Measurements from ENCODE around the gene RNASE1.
A peak's percentile ranks its signal among the peaks of the same experiment; 100 is the strongest.
"Not testable (repeated sequence)": the region's sequence is repeated elsewhere in the genome, so short reads cannot be mapped to it uniquely, and the experiment has no call there.

Gene RNASE1

DNA sequence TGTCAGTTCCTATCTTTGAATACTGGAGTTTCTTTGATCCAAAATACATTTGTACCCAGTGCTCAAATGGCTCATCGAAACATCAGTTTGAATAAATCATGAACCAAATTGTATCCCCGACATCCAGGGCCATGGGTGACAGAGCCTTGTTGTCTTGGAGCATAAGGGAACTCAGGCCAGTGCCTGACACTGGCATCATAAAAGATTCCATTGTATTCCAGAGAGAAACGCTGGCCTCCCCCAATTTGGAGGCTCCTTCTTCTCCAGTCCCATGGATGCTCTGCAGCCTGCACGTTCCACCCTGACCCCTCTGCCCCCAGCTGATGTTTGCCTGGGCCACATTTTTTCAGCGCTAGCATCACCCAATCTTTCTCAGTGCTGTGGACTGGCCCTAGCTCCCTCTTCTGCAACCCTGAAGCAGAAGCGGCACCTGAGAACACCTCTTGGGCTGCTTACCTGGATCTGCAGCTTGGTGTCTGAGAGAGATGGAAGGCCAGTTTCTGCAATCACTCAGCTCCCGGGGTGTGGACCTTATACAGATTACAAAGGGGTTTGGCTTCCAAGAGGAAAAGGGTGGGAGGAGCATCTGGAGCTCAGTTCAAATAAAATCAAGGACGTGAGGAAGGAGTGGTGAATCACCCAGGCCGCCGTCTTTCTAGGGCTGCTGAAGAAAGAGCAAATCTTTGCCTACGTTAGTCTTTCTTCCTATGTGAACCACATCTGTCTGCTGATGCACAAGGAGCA lies at the start of gene RNASE1:
Gene RNASE1 (minus strand): TSS at position 504 of the 744 bp plus-strand sequence. CDS start 776 bp downstream, outside the sequence.
- DNase-seq, result peak; percentile 25

- no peak for DNase-seq
Observed at GRCh38 chr14:20848955-20849570, 46.4 kb upstream of the RNASE1 start.

- no peak for DNase-seq
Observed at GRCh38 chr14:20848316-20848954, 45.8 kb upstream of the RNASE1 start.

GRCh38 chr14:20846560-20846959 lies 43.9 kb upstream of the RNASE1 start:
- DNase-seq, result no peak

- no peak for DNase-seq
Observed at GRCh38 chr14:20841096-20841495, 38.5 kb upstream of the RNASE1 start.

- no peak for DNase-seq
Observed at GRCh38 chr14:20837831-20838230, 35.2 kb upstream of the RNASE1 start.

DNA sequence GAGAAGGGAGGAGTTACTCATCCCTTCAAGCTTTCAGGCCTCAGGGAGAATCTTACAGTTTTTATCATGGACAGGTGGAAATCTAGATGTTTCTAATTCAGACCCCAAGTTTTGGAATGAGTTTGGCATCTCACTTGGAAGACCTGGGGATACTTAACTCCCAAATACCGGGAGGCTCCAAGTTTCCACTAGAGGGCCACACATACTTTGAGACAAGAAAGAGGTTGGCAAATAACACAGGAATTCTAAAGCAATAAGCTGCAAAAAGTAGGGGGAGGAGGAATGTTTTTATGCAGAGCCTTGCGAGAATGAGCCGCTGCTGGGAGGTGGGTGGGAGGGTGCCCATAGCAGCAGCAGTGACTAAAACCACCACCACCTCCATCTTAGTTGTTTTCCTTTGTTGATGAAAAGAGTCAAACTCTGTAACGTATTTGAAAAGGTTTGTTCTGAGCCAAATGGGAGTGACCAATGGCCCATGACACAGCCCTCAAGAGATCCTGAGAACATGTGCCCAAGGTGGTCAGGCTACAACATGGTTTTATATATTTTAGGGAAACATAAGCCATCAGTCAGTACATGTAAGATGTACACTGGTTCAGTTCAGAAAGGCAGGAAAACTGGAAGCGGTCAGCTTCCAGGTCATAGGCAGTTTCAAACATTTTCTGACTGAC lies 34.2 kb upstream of the RNASE1 start:
- no peak for DNase-seq

DNA sequence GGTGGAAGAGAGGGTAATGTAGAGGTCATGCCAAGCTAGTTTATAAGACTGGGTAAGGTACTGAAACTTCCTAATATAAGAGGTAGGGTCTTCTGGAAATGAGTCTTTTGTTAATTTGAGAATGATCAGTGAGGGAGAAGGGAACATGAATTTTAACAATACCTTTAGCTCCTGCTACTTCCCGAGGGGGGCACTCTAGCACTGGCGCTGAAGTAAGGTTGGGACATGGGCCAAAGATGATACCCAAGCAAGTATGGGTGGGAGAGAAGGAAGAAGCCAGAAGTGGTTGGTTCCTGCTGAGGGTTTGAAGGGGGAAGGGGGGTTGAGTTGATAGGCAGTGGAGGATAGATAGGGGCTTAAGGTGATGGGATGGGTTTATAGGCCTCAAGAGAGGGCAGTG lies 32.3 kb upstream of the RNASE1 start:
- no peak for DNase-seq

GRCh38 chr14:20830831-20831230 lies 28.2 kb upstream of the RNASE1 start:
- DNase-seq, result no peak

DNA sequence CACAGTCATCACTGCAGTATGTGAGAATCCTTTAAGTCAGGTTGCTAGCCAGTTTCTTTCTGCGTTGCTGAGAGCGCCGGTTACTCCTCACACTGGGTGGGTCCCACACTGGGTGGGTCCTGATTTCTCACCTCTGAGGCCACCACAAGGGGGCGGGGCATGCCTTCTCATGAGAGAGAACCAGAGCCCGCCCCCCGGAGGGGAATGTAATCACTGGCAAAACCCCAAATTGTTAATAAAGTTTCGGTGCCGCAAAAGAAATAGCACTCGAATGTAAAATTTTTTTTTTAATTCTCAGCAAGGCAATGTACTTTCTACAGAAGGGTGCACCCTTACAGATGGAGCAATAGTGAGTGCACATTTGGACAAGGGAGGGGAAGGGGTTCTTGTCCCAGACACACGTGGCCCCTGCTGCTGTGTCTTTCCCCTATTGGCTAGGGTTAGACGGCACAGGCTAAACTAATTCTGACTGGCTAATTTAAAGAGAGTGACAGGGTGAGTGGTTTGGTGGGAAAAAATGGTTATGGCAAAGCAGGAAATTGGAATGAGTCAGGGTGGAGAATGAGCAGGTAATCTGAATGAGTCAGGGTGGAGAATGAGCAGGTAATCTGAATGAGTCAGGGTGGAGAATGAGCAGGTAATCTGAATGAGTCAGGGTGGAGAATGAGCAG lies 25.5 kb upstream of the RNASE1 start:
- not testable (repeated sequence) for DNase-seq

DNA sequence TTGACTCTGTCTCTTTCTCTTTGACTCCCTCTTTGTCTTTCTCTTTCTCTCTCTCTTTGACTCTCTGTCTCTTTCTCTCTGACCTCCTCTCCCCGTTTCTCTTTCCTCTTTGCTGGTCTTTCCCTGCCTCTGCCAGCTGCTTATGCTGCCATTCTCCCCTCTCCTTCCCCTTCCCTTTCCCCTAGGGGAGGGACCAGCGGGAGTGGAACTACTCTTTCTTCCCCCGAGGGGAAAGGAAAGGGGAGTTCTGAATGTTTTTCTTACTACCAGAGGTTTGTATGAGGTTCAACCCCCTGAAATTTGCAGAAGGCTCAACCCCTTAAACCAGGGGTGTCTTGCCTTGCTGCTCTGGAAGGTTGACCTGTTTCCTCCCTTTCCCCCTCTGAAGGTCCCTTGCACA lies 24.7 kb upstream of the RNASE1 start:
- no peak for DNase-seq

GRCh38 chr14:20826666-20827065 lies 24.0 kb upstream of the RNASE1 start:
- DNase-seq, result not testable (repeated sequence)

- DNase-seq, result no peak
Observed at GRCh38 chr14:20823859-20824258, 21.2 kb upstream of the RNASE1 start.

DNA sequence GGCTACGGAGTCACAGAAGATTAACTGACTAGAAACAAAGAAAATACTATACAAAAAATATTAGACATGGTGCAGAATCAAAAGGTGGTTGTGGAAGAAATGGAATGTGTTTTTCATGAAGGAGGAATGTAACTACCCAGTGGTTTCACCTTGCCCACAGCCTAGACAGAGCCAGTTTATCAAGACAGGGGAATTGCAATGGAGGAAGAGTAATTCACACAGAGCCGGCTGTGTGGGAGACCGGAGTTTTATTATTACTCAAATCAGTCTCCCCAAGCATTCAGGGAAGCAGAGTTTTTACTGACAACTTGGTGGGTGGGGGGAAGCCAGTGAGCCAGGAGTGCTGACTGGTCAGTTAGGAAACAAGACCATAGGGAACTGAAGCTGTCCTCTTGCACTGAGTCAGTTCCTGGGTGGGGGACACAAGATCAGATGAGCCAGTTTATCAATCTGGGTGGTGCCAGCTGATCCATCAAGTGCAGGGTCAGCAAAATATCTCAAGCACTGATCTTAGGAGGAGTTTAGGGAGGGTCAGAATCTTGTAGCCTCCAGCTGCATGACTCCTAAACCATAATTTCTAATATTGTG lies 19.0 kb upstream of the RNASE1 start:
- DNase-seq, result not testable (repeated sequence)

- no peak for DNase-seq
Observed at GRCh38 chr14:20820063-20820904, 17.6 kb upstream of the RNASE1 start.

GRCh38 chr14:20818861-20819260 lies 16.2 kb upstream of the RNASE1 start:
- no peak for DNase-seq

- DNase-seq, result not testable (repeated sequence)
Observed at GRCh38 chr14:20815946-20816345, 13.3 kb upstream of the RNASE1 start.

DNA sequence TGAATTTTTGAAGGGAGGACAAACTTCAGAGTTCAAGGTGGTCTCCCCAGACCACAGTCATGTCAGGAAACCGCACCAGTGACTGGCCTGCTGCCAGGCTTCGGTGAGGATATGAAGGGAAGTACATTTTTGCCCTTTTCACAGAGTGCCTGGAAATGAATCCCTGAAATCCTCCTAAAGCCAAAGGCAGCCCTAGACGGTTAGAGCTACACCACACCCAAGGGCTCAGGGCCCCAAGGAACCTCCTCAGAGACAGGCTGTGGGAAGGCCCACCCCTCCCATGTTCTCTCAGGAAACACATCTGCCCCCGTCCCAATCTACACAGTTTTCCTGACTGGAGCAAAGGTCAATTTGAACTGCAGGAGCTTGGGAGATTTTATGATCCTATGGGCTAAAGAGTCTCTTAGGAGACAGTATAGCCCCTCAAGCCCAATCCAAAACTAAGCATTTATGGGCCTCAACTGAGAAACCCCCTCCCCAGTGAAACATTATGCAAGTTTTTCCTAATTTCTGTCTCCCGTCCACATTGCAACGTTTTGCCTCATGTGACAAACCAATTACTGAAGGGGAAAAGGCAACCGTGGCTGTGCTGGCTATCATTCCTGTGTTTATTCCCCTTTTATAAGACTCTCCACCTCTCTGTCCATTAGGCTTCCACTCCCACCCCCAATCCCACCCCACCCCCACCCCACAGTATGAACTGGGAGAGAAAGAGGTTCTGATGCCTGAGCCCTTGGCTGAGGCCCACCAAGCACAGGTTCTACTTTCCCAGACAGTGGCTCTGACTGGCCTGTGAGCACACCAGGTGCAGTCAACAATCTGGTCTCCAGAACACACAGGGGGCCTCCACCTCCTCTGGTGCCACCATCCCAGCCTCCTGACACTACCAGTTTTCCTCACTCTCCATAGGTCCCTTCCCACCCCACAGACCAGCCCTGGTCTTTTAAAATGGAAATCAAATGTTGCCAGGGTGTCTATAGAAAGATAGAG lies 9.6 kb upstream of the RNASE1 start:
- no peak for DNase-seq

DNA sequence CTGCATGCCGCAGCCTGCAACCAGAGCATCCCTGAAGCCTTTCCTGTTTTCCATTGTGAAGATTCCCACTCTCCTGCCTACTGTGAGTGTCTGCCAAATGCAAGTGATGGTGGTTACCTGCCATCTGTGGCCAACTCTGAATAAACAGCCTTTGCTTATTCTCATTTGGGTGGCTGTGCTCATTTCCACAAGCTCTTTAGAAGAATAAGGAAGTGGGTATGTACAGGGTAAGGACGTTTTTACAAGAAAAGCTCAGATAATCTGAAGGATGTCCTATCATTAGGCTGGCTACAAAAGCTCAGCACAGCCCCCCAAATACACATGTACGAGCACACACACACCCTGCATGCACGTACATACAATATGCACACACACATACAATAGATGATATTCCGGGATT lies 7.3 kb upstream of the RNASE1 start:
- DNase-seq, result no peak

- DNase-seq, result no peak
Observed at GRCh38 chr14:20808162-20808483, 5.5 kb upstream of the RNASE1 start.
